HG03060 (cell line): ENCODE results near the gene H2BK1.

Experiments used
- ATAC-seq: cut with Tn5 transposase; IDR thresholded peaks from one replicate; pipeline ENCODE4 v1.9.1; 2021; ENCODE audit warnings: low read depth, moderate number of reproducible peaks; ENCODE audit not compliant: unreplicated experiment

H2BK1 gene

DNA sequence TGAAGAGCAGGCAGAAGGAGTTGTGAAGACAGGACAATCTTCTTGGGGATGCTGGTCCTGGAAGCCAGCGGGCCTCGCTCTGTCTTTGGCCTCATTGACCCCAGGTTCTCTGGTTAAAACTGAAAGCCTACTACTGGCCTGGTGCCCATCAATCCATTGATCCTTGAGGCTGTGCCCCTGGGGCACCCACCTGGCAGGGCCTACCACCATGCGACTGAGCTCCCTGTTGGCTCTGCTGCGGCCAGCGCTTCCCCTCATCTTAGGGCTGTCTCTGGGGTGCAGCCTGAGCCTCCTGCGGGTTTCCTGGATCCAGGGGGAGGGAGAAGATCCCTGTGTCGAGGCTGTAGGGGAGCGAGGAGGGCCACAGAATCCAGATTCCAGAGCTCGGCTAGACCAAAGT, 23.5 kb upstream of the H2BK1 start:
- ATAC-seq: no peak

DNA sequence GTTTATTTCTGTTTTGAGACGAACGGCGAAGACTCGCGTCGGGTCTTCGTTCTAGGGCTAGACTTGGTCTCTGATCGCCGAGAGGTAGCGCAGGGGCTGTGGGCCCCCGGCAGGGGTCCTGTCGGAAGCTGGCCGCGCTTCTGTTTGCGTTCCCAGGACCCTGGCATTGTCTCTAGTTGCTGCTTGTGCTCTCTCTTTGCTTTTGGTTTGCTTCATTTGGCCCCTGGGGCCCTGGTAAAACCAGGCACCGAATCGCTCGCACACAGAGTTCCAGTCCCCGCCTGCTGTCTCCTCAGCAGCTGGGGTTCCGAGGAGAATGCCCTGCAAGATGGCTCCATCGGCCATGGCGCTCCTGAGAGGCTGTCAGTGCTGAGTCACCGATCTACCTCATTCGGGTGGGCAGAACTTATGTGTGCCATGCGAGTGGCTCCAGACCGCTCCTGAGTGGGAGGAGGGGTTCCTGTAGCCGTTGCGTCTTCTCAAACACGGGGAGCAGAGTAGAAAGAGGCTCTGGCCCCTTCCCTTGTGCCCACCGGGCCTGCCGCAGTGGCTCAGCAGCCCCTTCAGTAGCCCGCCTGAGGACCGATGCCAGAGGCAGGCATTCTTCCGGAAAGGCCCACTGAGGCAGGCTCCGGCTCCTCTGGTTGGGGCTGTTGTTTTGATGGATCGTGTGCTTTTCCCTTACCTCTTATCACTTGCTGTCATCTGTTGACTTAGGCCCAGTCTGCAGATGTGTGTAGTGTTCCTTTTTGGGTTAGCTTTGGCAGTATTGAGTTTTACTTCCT, 22.8 kb upstream of the H2BK1 start:
- no peak for ATAC-seq

DNA sequence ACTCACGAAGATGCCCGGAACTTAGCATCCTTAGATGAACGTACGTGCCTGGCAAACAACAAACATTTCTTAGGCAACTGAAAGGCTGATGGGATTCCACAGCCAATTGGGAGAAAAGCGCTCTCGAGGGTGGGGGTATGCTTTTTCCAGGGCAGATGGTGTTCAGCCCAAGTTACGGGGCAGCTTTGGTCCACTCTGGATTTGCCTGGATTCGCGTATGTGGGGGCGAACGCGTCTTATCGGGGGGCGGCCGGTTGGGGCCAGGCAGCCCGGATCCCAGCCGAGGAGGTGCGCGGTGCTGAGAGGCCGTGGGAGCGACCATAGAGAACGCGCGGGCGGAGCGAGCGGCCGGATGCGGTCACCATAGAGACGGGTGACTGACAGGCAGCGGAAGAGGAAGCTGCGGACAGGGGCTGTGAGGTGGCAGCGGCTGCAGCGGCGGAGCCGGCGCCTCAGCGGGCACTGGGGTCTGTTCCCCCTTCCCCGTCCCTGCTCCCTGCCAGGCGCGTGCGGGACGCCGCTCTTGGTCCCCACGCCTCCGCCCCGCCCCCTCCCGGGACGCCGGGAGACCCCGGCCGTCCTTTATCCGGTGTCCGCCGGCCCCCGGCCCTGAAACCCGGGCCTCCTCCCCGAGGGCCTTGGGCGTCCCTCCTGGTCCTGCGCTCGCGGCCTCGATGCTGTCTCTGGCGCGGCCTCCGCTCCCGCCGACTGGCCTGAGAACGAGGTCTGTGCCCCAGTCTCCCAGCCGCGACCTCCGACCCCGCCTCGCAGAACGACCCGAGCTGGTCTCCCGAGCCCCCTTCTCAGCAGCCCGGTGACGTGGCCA, 22.0 kb upstream of the H2BK1 start, which contains the start of gene CHPF2:
Gene CHPF2 (plus strand): TSS at position 393 of the 826 bp plus-strand sequence. CDS start 1,529 bp downstream, outside the sequence.
- ATAC-seq: peak; percentile 92

GRCh38 chr7:151231080-151231479, 20.8 kb upstream of the H2BK1 start:
- ATAC-seq: no peak

DNA sequence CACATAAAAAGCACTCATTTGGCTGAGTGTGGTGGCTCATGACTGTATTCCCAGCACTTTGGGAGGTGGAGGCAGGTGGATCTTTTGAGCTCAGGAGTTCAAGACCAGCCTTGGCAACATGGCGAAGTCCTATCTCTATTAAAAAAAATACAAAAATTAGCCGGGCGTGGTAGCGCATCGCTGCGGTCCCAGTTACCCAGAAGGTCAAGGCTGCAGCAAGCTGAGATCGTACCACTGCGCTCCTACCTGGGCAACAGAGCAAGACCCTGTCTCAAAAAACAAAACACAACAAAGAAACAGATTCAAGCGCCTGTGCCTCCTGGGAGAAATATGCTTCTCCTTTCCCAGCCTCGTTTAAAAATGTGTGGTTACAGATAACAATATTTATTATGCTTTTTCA, 19.0 kb upstream of the H2BK1 start:
- no peak for ATAC-seq

GRCh38 chr7:151228024-151228866, 18.0 kb upstream of the H2BK1 start:
- no peak for ATAC-seq

DNA sequence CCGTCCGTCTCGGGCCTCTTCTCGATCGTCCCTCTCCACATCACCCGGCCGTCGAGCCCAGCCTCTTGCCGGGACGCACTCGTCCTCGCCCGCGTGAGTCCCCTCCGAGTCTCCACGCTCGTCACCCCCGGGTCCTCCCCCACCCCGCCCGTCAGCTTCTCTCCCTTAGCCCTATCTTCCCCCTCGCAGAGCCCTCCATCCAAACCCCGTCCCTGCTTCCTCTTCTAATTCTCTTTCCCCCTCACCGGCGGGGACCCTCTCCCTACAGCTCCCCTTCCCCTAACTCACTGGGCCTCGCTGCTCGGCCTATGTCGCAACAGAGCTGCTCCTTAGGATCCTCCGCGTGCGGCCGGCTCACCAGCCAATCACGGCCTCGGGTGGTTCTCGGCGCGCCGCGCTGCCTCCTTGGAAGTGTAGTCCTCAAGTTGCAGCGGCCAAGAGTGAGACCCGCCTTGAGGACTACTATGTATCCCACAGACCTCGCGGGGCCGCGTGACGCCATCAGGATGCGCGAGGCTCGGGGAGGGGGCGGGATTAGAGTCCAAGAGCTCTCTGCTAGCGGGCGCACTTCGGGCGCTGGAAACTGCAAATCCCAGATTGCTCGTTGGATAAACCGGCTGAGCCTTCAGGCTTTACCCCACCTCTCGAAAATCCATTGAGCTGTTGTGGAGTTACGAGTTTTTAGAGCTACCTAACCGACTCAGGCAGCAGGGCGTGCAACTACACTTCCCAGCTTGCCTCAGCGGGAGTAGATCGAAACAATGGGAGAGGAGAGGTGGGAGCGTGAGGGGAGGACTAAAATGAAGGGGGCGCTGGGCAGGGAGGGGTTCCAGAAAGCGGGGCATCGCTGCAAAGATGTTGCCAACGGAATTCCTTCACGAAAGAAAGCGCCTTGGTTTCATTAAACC, 16.8 kb upstream of the H2BK1 start, which contains the start of gene ABCF2:
Gene ABCF2 (minus strand): TSS at position 331 of the 908 bp plus-strand sequence. CDS start 747 bp downstream, outside the sequence.
- ATAC-seq: peak; percentile 94

DNA sequence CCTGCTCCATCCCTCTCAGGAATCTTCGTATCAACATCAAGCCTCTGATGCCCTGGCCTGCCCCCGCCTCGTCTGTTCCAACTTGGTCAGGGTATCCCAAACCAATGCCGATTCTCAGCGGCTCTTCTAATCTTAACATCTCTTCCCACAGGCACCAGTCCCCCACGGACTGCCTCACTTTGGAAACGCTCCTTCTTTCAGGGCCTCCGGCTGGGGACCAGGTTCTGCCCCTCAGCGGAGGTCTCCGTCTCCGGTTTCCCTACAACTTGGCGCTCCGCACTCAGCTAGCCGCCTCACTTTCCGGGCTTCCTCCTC, 16.2 kb upstream of the H2BK1 start:
- ATAC-seq: no peak

DNA sequence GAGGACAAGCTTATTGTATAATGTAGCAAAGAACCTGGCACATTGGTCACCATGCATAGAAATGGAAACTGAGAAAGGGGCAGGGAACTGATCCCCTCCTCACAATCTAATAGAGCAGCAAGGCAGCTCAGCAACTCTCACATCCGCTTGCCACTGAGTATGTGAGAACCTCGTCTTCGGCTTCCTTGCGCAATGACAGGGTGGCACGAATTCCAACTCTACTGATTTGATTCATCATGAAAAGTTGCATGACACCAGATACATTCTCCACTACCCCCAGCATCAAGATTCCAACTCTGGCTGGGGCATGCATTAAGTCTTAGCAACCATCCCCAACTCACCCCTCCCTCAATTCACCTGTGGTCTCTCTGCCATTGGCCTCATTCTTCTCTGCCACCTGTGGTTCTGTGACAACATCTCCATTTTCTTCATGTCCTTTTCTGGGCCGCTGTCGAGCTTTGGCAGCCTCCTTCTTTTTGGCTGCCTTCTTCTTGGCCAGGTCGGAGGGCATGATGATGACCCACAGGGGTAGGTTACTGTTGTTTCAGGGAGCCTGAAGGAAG, 15.7 kb upstream of the H2BK1 start:
- no peak for ATAC-seq

- no peak for ATAC-seq
Measured at GRCh38 chr7:151223728-151224127, 13.4 kb upstream of the H2BK1 start.

DNA sequence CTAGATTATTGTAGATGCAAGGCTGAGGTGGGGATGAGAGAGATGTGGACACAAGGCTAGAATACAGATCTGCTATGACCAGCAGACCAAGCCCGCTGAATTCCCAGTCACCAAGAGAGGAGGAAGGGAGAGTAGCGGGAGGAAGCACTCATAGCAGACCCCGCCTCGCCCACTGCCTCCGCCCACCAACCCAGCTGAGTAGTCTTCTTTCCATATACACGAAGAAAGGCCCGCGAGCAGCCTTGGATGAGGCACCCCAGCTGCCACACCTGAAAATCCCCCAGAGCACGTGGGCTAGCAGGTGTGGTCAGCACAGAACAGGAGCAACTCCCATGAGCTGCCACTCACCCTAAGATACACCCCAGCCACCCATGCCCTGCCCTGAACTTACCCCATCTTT, 7.9 kb upstream of the H2BK1 start:
- no peak for ATAC-seq

DNA sequence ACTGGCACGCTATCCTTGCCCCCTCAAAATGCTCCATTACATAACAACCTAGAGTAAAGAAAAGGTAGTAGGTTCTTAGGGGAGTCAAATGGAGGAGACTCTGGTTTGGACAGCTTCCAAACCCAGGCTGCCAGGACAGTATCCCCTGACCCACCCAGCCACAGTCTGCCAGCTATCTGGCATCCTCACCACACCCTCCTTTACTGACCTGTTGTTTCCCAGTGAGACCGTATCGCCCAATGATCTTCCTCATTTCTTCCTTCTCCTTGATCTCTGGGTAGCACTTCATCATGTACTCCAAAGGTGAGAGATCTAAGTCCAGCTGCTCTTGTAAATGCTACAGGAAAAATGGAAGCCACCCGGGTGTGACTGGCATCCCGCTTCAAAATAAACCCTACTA, 5.1 kb upstream of the H2BK1 start:
- ATAC-seq: no peak

DNA sequence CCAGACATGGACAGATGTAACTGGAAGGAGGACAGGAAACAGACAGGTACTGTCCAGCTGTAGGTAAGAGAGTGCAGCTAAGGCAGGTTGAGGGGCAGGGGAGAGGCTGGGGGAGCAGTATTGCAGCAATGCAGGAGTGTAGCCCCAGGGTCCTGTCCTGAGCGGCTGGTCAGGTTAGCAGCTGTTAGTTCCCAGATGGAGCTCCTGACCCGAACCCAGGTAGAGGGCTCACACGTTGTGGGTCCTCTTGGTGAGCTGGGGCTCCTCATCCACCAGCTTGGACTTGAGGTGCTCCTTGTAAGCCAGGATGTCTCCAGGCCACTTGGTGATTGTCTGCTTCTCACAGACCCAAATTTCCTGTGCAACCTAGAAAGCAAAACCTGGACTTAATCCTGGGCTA, 3.5 kb upstream of the H2BK1 start:
- ATAC-seq: no peak

GRCh38 chr7:151212626-151213025, 2.3 kb upstream of the H2BK1 start:
- ATAC-seq: no peak

GRCh38 chr7:151211155-151211772, 976 bp upstream of the H2BK1 start:
- no peak for ATAC-seq

DNA sequence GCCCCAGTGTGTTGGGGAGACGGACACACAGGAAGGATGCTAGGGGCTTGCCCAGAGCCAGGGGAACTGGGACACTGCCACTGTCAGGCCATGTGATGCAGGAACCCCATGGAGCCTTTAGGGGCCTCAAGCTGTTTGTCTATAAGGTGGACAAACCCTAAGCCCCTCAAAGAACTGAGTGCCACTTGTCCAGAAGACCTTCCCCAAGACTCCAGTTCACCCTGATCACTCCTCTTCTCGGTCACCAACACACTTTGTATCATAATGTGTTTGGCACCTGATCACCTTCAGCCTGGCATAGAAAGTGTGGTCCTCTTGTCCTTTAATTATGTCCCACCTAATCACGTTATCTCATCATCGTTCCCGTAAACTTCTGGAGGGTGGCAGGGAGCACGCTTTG, 700 bp downstream of the H2BK1 start:
- no peak for ATAC-seq

DNA sequence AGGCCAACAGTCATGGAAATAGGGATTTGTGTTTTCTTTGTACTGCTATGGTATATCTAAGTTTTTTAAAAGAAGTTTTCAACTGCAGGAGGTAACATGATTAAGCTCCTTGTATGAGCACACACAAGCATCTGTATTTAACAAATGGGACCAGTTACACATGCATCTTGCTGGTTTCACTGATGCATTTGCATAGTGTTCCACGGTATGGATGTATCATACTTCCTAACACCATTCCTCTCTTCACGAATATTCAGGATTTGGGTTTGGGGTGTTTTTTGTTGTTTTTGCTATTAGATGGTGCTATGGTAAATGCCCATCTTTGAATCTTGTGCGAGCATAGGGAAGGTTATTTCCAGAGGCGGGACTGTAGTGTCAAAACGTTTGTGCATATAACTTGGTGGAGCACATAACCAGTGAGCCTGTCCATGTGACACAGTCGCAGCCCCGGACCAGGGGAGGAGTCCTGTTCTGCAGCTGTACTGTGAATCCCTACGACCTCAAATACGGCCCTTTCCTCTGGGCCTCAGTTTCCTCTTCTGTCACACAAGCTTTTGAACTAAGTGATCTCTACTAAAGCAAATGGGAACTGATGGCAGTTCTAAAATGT, 1.9 kb downstream of the H2BK1 start:
- no peak for ATAC-seq

DNA sequence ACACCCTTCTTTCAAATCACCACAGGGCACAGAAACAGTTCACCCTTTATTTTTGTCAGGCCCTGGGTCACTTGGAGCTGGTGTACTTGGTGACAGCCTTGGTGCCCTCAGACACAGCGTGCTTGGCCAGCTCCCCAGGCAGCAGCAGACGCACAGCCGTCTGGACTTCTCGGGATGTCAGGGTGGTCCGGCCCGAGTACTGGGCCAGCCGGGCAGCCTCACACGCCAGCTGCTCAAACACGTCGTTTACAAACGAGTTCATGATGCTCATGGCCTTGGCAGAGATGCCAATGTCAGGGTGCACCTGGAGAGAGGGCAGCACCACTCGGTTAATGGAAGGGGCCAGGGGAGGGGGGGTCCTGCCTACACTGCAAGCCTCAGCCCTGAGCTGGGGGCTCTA, 2.5 kb downstream of the H2BK1 start:
- ATAC-seq: no peak

GRCh38 chr7:151207315-151207714, 3.0 kb downstream of the H2BK1 start:
- ATAC-seq: no peak
